ENCODE measurements around the gene ADRA2B. TPM values are rescaled to one million over a fixed set of nuclear protein-coding genes. Genes with fewer than 3 reads are reported as not detected.
"Not testable (repeated sequence)": the region's sequence is repeated elsewhere in the genome, so short reads cannot be mapped to it uniquely, and the experiment has no call there.

Gene ADRA2B
- total and polyA plus RNA-seq, 2 donors (not counting 3 experiments of a cell fraction or from before 2014, with no cell fraction given) = not detected

- H3K27me3 ChIP-seq (ENCODE audit: control insufficient read depth in 2 of 2, insufficient read depth in 2 of 2, low read length in 2 of 2); H2AFZ ChIP-seq (ENCODE audit: low read depth, low read length); H4K20me1 ChIP-seq (replicated peaks; ENCODE audit: control insufficient read depth, extremely low read depth, insufficient read depth, low read length); BruUV-seq (replicated peaks); POLR2A ChIA-PET; H3K9me1 ChIP-seq (replicated peaks; ENCODE audit: control insufficient read depth, extremely low read depth, insufficient read depth, low read length); H3K4me2 ChIP-seq (ENCODE audit: insufficient read depth, low read length); H3K9ac ChIP-seq (replicated peaks; ENCODE audit: extremely low read depth, insufficient read depth, low read length); H3K9me3 ChIP-seq (replicated peaks; ENCODE audit: control insufficient read depth, insufficient read depth, low read length); dilution Hi-C loops (cut with MboI; ENCODE audit: extremely low pct_ligation_motif_present, low sequenced_read_pairs); CTCF ChIA-PET; DNase-seq (ENCODE audit: low read depth, low spot score); H3K36me3 ChIP-seq (ENCODE audit: control insufficient read depth in 2 of 2, extremely low read depth in 1 of 2, insufficient read depth in 2 of 2, low read length in 2 of 2); H3K4me1 ChIP-seq (ENCODE audit: control insufficient read depth, extremely low read depth, insufficient read depth, low read length); intact Hi-C loops (cut with micrococcal nuclease); H3K27ac ChIP-seq (ENCODE audit: insufficient read depth, low read depth, low read length); H3K79me2 ChIP-seq (ENCODE audit: control insufficient read depth, insufficient read depth, low read length); H3K4me3 ChIP-seq (replicated peaks in 1 of 3; ENCODE audit: insufficient read depth in 1 of 3, low read depth in 1 of 3, low read length in 3 of 3): not testable (repeated sequence)
- FAIRE-seq = peak; percentile 55
Observed at GRCh38 chr2:96069878-96070277, 46.5 kb downstream of the ADRA2B start.

DNA sequence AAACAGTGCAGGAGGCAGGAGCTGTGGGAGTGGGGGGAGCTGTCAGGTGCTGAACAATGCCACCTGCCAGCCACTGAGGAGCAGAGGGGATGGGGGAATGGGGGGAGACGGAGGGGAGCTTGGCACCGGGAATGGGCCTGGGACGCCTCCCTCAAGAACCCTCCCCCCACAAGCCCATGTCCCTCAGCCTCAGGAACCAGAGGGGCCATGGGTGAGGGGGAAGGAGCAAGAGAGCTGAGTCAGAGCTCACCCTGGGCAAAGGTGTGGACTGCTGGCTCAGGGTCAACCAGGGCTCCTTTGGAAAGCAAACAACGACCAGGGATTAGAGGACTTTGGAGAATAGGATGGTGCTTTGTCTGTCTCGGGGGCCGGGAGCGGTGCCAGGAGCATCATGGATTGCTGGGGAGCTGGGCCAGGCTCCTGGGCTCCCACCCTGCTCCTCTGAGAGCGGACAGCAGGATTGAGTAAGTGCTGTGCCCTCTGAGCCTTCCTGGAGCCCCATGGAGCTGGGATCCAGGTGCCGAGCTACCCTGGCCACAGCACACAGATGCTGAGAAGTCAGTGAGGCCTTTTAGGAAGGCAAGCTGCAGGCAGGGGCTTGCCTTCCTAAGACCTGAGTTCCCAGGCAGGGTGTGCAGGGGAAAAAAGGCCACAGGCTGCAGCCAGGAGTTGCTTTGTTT, 48.3 kb downstream of the ADRA2B start:
- BruUV-seq (replicated peaks); H3K9ac ChIP-seq (replicated peaks; ENCODE audit: extremely low read depth, insufficient read depth, low read length); H2AFZ ChIP-seq (ENCODE audit: low read depth, low read length); intact Hi-C loops (cut with micrococcal nuclease); H3K4me3 ChIP-seq (replicated peaks in 1 of 3; ENCODE audit: insufficient read depth in 1 of 3, low read depth in 1 of 3, low read length in 3 of 3); H3K27ac ChIP-seq (ENCODE audit: insufficient read depth, low read depth, low read length); dilution Hi-C loops (cut with MboI; ENCODE audit: extremely low pct_ligation_motif_present, low sequenced_read_pairs); FAIRE-seq; DNase-seq (ENCODE audit: low read depth, low spot score); POLR2A ChIA-PET; H3K27me3 ChIP-seq (ENCODE audit: control insufficient read depth in 2 of 2, insufficient read depth in 2 of 2, low read length in 2 of 2); H3K79me2 ChIP-seq (ENCODE audit: control insufficient read depth, insufficient read depth, low read length); CTCF ChIA-PET; H3K9me1 ChIP-seq (replicated peaks; ENCODE audit: control insufficient read depth, extremely low read depth, insufficient read depth, low read length); H3K36me3 ChIP-seq (ENCODE audit: control insufficient read depth in 2 of 2, extremely low read depth in 1 of 2, insufficient read depth in 2 of 2, low read length in 2 of 2); H4K20me1 ChIP-seq (replicated peaks; ENCODE audit: control insufficient read depth, extremely low read depth, insufficient read depth, low read length); H3K9me3 ChIP-seq (replicated peaks; ENCODE audit: control insufficient read depth, insufficient read depth, low read length); H3K4me2 ChIP-seq (ENCODE audit: insufficient read depth, low read length); H3K4me1 ChIP-seq (ENCODE audit: control insufficient read depth, extremely low read depth, insufficient read depth, low read length): not testable (repeated sequence)

DNA sequence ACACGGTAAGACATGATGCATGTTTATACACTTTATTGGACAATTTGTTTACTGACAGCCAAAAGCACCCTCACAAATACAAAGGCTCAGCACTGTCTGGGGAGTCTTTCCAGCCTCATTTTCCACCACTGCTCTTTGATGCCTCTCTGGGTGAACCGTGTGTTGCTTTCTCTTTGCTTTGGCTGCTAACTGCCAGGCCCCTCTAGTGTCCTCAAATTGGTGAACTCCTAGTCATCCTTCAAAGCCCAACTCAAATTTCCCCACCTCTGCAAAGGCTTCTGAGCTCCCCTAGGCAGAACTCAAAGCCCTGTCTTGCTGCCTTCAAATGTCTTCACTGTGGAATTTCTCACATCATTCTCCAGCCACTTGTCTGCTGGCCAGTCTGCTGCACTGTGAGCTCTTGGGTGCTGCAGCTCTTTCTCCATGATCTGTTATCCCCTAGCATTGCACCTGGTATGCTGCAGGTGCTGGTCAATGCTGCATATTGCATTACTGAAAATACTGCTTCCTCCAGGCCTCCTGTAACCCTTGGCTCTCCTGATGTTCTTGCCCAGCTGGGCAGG, 49.2 kb downstream of the ADRA2B start:
- H3K9me1 ChIP-seq (replicated peaks; ENCODE audit: control insufficient read depth, extremely low read depth, insufficient read depth, low read length); intact Hi-C loops (cut with micrococcal nuclease): not testable (repeated sequence)

DNA sequence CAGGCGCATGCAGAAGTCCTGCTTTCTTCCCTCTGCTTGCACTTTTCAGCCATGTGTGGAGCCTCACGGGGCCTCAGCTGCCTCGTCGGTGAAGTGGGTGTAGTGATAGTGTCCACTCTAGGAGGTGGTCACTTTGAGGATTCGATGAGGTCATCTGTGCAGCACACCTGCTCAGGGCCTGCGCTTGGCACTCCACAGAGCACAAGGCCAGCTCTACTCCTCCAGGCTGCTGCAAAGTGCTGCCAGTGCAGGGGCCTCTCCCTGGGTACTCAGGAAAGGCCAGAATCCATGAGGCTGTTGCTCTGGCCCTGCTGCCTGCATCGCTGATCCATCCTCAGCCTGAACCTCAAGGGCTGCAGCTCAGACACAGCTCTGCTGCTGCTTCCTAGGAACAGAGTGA, 49.9 kb downstream of the ADRA2B start:
- intact Hi-C loops (cut with micrococcal nuclease); FAIRE-seq; H3K36me3 ChIP-seq (ENCODE audit: control insufficient read depth in 2 of 2, extremely low read depth in 1 of 2, insufficient read depth in 2 of 2, low read length in 2 of 2); H3K9me1 ChIP-seq (replicated peaks; ENCODE audit: control insufficient read depth, extremely low read depth, insufficient read depth, low read length); H3K4me3 ChIP-seq (replicated peaks in 1 of 3; ENCODE audit: insufficient read depth in 1 of 3, low read depth in 1 of 3, low read length in 3 of 3); H3K4me1 ChIP-seq (ENCODE audit: control insufficient read depth, extremely low read depth, insufficient read depth, low read length); dilution Hi-C loops (cut with MboI; ENCODE audit: extremely low pct_ligation_motif_present, low sequenced_read_pairs); CTCF ChIA-PET; H3K27ac ChIP-seq (ENCODE audit: insufficient read depth, low read depth, low read length); BruUV-seq (replicated peaks); DNase-seq (ENCODE audit: low read depth, low spot score); POLR2A ChIA-PET; H3K9ac ChIP-seq (replicated peaks; ENCODE audit: extremely low read depth, insufficient read depth, low read length); H3K9me3 ChIP-seq (replicated peaks; ENCODE audit: control insufficient read depth, insufficient read depth, low read length); H3K79me2 ChIP-seq (ENCODE audit: control insufficient read depth, insufficient read depth, low read length); H2AFZ ChIP-seq (ENCODE audit: low read depth, low read length); H3K4me2 ChIP-seq (ENCODE audit: insufficient read depth, low read length); H3K27me3 ChIP-seq (ENCODE audit: control insufficient read depth in 2 of 2, insufficient read depth in 2 of 2, low read length in 2 of 2); H4K20me1 ChIP-seq (replicated peaks; ENCODE audit: control insufficient read depth, extremely low read depth, insufficient read depth, low read length): not testable (repeated sequence)

More for the DNA sequence above, 49.2 kb downstream of the ADRA2B start:
- H2AFZ ChIP-seq (ENCODE audit: low read depth, low read length); BruUV-seq (replicated peaks); H3K4me3 ChIP-seq (replicated peaks in 1 of 3; ENCODE audit: insufficient read depth in 1 of 3, low read depth in 1 of 3, low read length in 3 of 3); dilution Hi-C loops (cut with MboI; ENCODE audit: extremely low pct_ligation_motif_present, low sequenced_read_pairs); H3K36me3 ChIP-seq (ENCODE audit: control insufficient read depth in 2 of 2, extremely low read depth in 1 of 2, insufficient read depth in 2 of 2, low read length in 2 of 2); H3K27ac ChIP-seq (ENCODE audit: insufficient read depth, low read depth, low read length); H3K9ac ChIP-seq (replicated peaks; ENCODE audit: extremely low read depth, insufficient read depth, low read length); FAIRE-seq; H3K27me3 ChIP-seq (ENCODE audit: control insufficient read depth in 2 of 2, insufficient read depth in 2 of 2, low read length in 2 of 2); POLR2A ChIA-PET; H3K4me2 ChIP-seq (ENCODE audit: insufficient read depth, low read length); CTCF ChIA-PET; H4K20me1 ChIP-seq (replicated peaks; ENCODE audit: control insufficient read depth, extremely low read depth, insufficient read depth, low read length); DNase-seq (ENCODE audit: low read depth, low spot score); H3K4me1 ChIP-seq (ENCODE audit: control insufficient read depth, extremely low read depth, insufficient read depth, low read length); H3K9me3 ChIP-seq (replicated peaks; ENCODE audit: control insufficient read depth, insufficient read depth, low read length); H3K79me2 ChIP-seq (ENCODE audit: control insufficient read depth, insufficient read depth, low read length): not testable (repeated sequence)

Data from endothelial cell of umbilical vein (primary cell).